BJ (cell line): ENCODE results near the gene MTARC1. TPM values are rescaled to one million over a fixed set of nuclear protein-coding genes. Genes with fewer than 3 reads are reported as not detected.

Experiments used
- CTCF ChIA-PET: fragments of 350-600 bp; formaldehyde crosslinking; extraction: SDS; loops from one replicate; lab custom pipeline; 2021; ENCODE audit warnings: antibody characterized with exemption, inconsistent platforms; lab: Yijun Ruan, JAX
- POLR2A ChIA-PET: fragments of 300-600 bp; sonication (Branson Sonifier 250); formaldehyde crosslinking; extraction: SDS; loops from one replicate; lab custom pipeline; 2021; ENCODE audit warnings: antibody characterized with exemption; lab: Charles Lee
- DNase-seq: peaks from one replicate; pipeline ENCODE4 v3.0.0-alpha.2; 2011; ENCODE audit warnings: low read depth
- H3K27me3 ChIP-seq: 2 replicates; pipeline ENCODE4 v1.6.0; 2011; ENCODE audit warnings: low read length; ENCODE audit not compliant: control insufficient read depth, insufficient read depth
- H3K36me3 ChIP-seq: 2 replicates; pipeline ENCODE4 v1.5.1; 2011; ENCODE audit warnings: low read length; ENCODE audit not compliant: control insufficient read depth, insufficient read depth
- H3K4me3 ChIP-seq: 2 replicates; pipeline ENCODE4 v1.5.1; 2011; ENCODE audit warnings: low read depth, mild to moderate bottlenecking, control low read depth, low read length
- CTCF ChIP-seq: IDR thresholded peaks from 2 replicates; pipeline ENCODE4 v1.5.1; 2011; ENCODE audit warnings: low read depth, mild to moderate bottlenecking, control low read depth, inconsistent platforms, low read length, moderate library complexity; ENCODE audit not compliant: insufficient read depth
- polyA plus RNA-seq: library from polyadenylated mRNA; depleted of rRNA; stranded (reverse); fragments of >200 nt; gene quantifications from 2 replicates; pipeline ENCODE4 v1.2.3, GENCODE V29; 2011

MTARC1 gene
- polyA plus RNA-seq, 1 experiment = 0.72 TPM

- peak; percentile 93 for DNase-seq
- TF ChIP-seq CTCF = no peak
- ChIA-PET POLR2A (no interaction called here), CTCF (interaction anchor here (1.0 to 2.4 kb wide), 4 partner anchors 8 to 616 kb away, joined by 3 to 9 read pairs (median 6); no protein-coding TSS in a partner anchor)
- H3K4me3 ChIP-seq = no peak overlapping the region
- H3K36me3 ChIP-seq = no peaks in the 10 kb centered on the region
- H3K27me3 ChIP-seq = peaks cover 5% of the 10 kb centered on the region
Observed at GRCh38 chr1:220818421-220819173, 31.9 kb downstream of the MTARC1 start.

- CTCF ChIA-PET = interaction anchor here (1.0 to 1.9 kb wide), 3 partner anchors 9 to 615 kb away, joined by 3 to 9 read pairs (median 4); no protein-coding TSS in a partner anchor
- Histone ChIP-seq H3K4me3 (no peak overlapping the region), H3K27me3 (peaks cover 5% of the 10 kb centered on the region), H3K36me3 (no peaks in the 10 kb centered on the region)
- TF ChIP-seq CTCF = no peak
- DNase-seq = no peak
- POLR2A ChIA-PET = no interaction called here
Observed at GRCh38 chr1:220819467-220820026, 32.8 kb downstream of the MTARC1 start.

GRCh38 chr1:220824031-220824989 is 37.6 kb downstream of the MTARC1 start:
- no peak for DNase-seq
- peaks cover 5% of the 10 kb centered on the region for H3K27me3 ChIP-seq
- no peak overlapping the region for H3K4me3 ChIP-seq
- no peak for TF ChIP-seq CTCF
- ChIA-PET POLR2A (interaction anchor here (0.6 kb wide), 1 partner anchor 568 kb away, joined by 3 read pairs; no protein-coding TSS in a partner anchor), CTCF (no interaction called here)
- H3K36me3 ChIP-seq = no peaks in the 10 kb centered on the region

- no peak for TF ChIP-seq CTCF
- H3K4me3 ChIP-seq = no peak overlapping the region
- no peaks in the 10 kb centered on the region for H3K36me3 ChIP-seq
- H3K27me3 ChIP-seq = peaks cover 5% of the 10 kb centered on the region
- no peak for DNase-seq
- ChIA-PET POLR2A (no interaction called here), CTCF (interaction anchor here (1.2 kb wide), 1 partner anchor 16 kb away, joined by 5 read pairs; no protein-coding TSS in a partner anchor)
Observed at GRCh38 chr1:220825819-220826551, 39.3 kb downstream of the MTARC1 start.
